Esophagus squamous epithelium (tissue), 5 donors: Measurements from ENCODE around the gene IKBKE. TPM values are rescaled to one million over a fixed set of nuclear protein-coding genes. Genes with fewer than 3 reads are reported as not detected.

Experiments used
- DNase-seq: peaks from one replicate; lab custom pipeline; 2025; lab: John Stamatoyannopoulos, UW
- H3K27ac ChIP-seq, 4 donors: fragments of 200-600 bp; sonication (generic); one replicate each; pipeline ENCODE4 v1.5.1; 2016 to 2019; ENCODE audit warnings: mild to moderate bottlenecking in 1 of 4
- H3K27me3 ChIP-seq, 4 donors: fragments of 200-600 bp; sonication (generic); 1 replicate in 3 of 4; 2 replicates in 1 of 4; pipeline versions ENCODE4 v1.5.1 to v1.6.0; 2017 to 2021; ENCODE audit warnings: antibody characterized with exemption in 1 of 4
- H3K36me3 ChIP-seq, 3 donors: fragments of 200-600 bp; sonication (generic); one replicate each; pipeline ENCODE4 v1.5.1; 2016 to 2019
- H3K4me1 ChIP-seq, 3 donors: fragments of 200-600 bp; sonication (generic); one replicate each; pipeline ENCODE4 v1.5.1; 2017 to 2019
- H3K4me3 ChIP-seq, 4 donors: fragments of 200-600 bp; sonication (generic); 1 replicate in 3 of 4; 2 replicates in 1 of 4; pipeline ENCODE4 v1.5.1; 2016 to 2019; ENCODE audit warnings: mild to moderate bottlenecking in 2 of 4, moderate library complexity in 1 of 4
- H3K9me3 ChIP-seq, 3 donors: fragments of 200-600 bp; sonication (generic); one replicate each; pipeline ENCODE4 v1.5.1; 2016 to 2019
- CTCF ChIP-seq, 6 experiments: fragments of 450-650 bp in 4 of 6; fragments of 200-600 bp in 2 of 6; sonication (generic) in 2 of 6; IDR thresholded peaks; one replicate each; pipeline ENCODE4 v1.5.1; 2016 to 2019; ENCODE audit warnings: antibody characterized with exemption in 6 of 6, mild to moderate bottlenecking in 4 of 6, moderate library complexity in 4 of 6
- POLR2A ChIP-seq, 4 donors: fragments of 450-650 bp; IDR thresholded peaks; one replicate each; pipeline ENCODE4 v1.6.1; 2017; ENCODE audit warnings: antibody characterized with exemption in 4 of 4, mild to moderate bottlenecking in 4 of 4, moderate library complexity in 3 of 4
- WGBS, 2 donors: methylation state at CpG; one replicate each; pipeline ENCODE4 v1.1.5; 2018; 5-methylcytosine and 5-hydroxymethylcytosine counted together
- intact Hi-C: fragments of 100-400 bp; cut with DNase I; formaldehyde crosslinking; loops from one replicate; pipeline ENCODE4 v1.15.0; 2022
- total RNA-seq, 4 donors: library from RNA; depleted of rRNA; stranded (reverse); fragments of >200 nt; gene quantifications; one replicate each; pipeline ENCODE4 v1.1.0, GENCODE V29; 2016
- donor health status: DM: yes; HTN: yes; CAD: no.

Gene IKBKE
- total RNA-seq, 4 donors from 2014 or later, result 12.6 to 23.7 (median 18.1) TPM

- Histone ChIP-seq H3K27me3 (peaks cover 0 to under 1% (median 0%) of the 10 kb centered on the region in 4 donors), H3K27ac (peak overlapping the region; percentile 75 to 88 (median 84)), H3K4me1 (peaks cover 32 to 76% (median 40%) of the 10 kb centered on the region in 3 donors), H3K36me3 (peaks cover 0 to 4% (median 0%) of the 10 kb centered on the region in 3 donors), H3K4me3 (no peak overlapping the region), H3K9me3 (no peaks in the 10 kb centered on the region)
- TF ChIP-seq POLR2A (IDR thresholded peaks at IDR 0.05), result no peak
- TF ChIP-seq CTCF (IDR thresholded peaks at IDR 0.05), result no peak
- no peak for DNase-seq
- 75 to 90% methylated on average over 2 of the region's 2 CpGs for WGBS, 2 donors
- intact Hi-C loops, result no loop called here
These were observed 32.1 kb downstream of the IKBKE start for GRCh38 chr1:206502403-206502802.

GRCh38 chr1:206502812-206503211 lies 32.5 kb downstream of the IKBKE start:
- H3K4me3 ChIP-seq, result no peak overlapping the region
- TF ChIP-seq POLR2A (IDR thresholded peaks at IDR 0.05), result no peak
- no peak for TF ChIP-seq CTCF (IDR thresholded peaks at IDR 0.05)
- intact Hi-C loops, result no loop called here
- peaks cover 0 to 4% (median 0%) of the 10 kb centered on the region in 4 donors for H3K27me3 ChIP-seq
- peaks cover 0 to 4% (median 0%) of the 10 kb centered on the region in 3 donors for H3K36me3 ChIP-seq
- H3K27ac ChIP-seq, result peak overlapping the region in 3 of 4 donors; percentile 17 to 86 (median 79)
- peaks cover 32 to 76% (median 40%) of the 10 kb centered on the region in 3 donors for H3K4me1 ChIP-seq
- DNase-seq, result no peak
- H3K9me3 ChIP-seq, result no peaks in the 10 kb centered on the region
- 67 to 100% methylated on average over 1 of the region's 1 CpG for WGBS, 2 donors

- H3K27ac ChIP-seq, result peak overlapping the region; percentile 69 to 86 (median 77)
- 14 to 16% methylated on average over 8 of the region's 8 CpGs for WGBS, 2 donors
- peaks cover 32 to 86% (median 45%) of the 10 kb centered on the region in 3 donors for H3K4me1 ChIP-seq
- TF ChIP-seq POLR2A (IDR thresholded peaks at IDR 0.05) (no peak), CTCF (IDR thresholded peaks at IDR 0.05) (no peak)
- H3K36me3 ChIP-seq, result peaks cover 0 to 4% (median 0%) of the 10 kb centered on the region in 3 donors
- DNase-seq, result no peak
- peak overlapping the region in 1 of 4 donors; percentile 22 for H3K4me3 ChIP-seq
- peaks cover 0 to 8% (median 0%) of the 10 kb centered on the region in 4 donors for H3K27me3 ChIP-seq
- no peaks in the 10 kb centered on the region for H3K9me3 ChIP-seq
- intact Hi-C loops, result no loop called here
These were observed 33.5 kb downstream of the IKBKE start for GRCh38 chr1:206503591-206504362.

GRCh38 chr1:206504363-206504713 lies 34.1 kb downstream of the IKBKE start:
- intact Hi-C loops, result no loop called here
- no peak overlapping the region for H3K4me3 ChIP-seq
- peak overlapping the region; percentile 69 to 86 (median 77) for H3K27ac ChIP-seq
- peaks cover 0 to 8% (median 0%) of the 10 kb centered on the region in 4 donors for H3K27me3 ChIP-seq
- H3K4me1 ChIP-seq, result peaks cover 32 to 91% (median 50%) of the 10 kb centered on the region in 3 donors
- no peaks in the 10 kb centered on the region for H3K9me3 ChIP-seq
- WGBS, 2 donors, result 4 to 12% methylated on average over 3 of the region's 3 CpGs
- no peak for TF ChIP-seq CTCF (IDR thresholded peaks at IDR 0.05)
- DNase-seq, result no peak
- no peaks in the 10 kb centered on the region for H3K36me3 ChIP-seq

- Histone ChIP-seq H3K27ac (peak overlapping the region in 2 of 4 donors; percentile 92 to 93), H3K36me3 (no peaks in the 10 kb centered on the region), H3K4me3 (peak overlapping the region in 1 of 4 donors; percentile 85), H3K9me3 (no peaks in the 10 kb centered on the region), H3K27me3 (peaks cover 0 to 8% (median 0%) of the 10 kb centered on the region in 4 donors), H3K4me1 (peaks cover 35 to 98% (median 57%) of the 10 kb centered on the region in 3 donors)
- no peak for DNase-seq
- no peak for TF ChIP-seq POLR2A (IDR thresholded peaks at IDR 0.05)
- peak in 5 of 6 experiments; percentile 28 to 60 (median 47) for TF ChIP-seq CTCF (IDR thresholded peaks at IDR 0.05)
- 44 to 64% methylated on average over 8 to 10 of the region's 10 CpGs for WGBS, 2 donors
- intact Hi-C loops, result no loop called here
These were observed 35.6 kb downstream of the IKBKE start for GRCh38 chr1:206505702-206506355.
